ENCODE data around the gene MYL9. TPM values are rescaled to one million over a fixed set of nuclear protein-coding genes. Genes with fewer than 3 reads are reported as not detected.

The MYL9 gene
- total RNA-seq, 4 donors from 2014 or later: 60.9 to 161 (median 80.3) TPM

- no peak for DNase-seq
- H3K27me3 ChIP-seq: no peaks in the 10 kb centered on the region
- H3K4me3 ChIP-seq (replicated peaks in 1 of 3): no peak overlapping the region
- peaks cover 3 to 11% of the 10 kb centered on the region in 2 donors for H3K4me1 ChIP-seq
- peak overlapping the region in 1 of 3 donors; percentile 6 for H3K27ac ChIP-seq
- 89 to 95% methylated on average over 7 to 9 of the region's 9 CpGs for WGBS, 2 donors
- intact Hi-C loops (cut with DNase I): no loop called here
- TF ChIP-seq CTCF (IDR thresholded peaks at IDR 0.05): no peak
- TF ChIP-seq POLR2A (IDR thresholded peaks at IDR 0.05): no peak
- H3K9me3 ChIP-seq: no peaks in the 10 kb centered on the region
- peaks cover 5 to 25% of the 10 kb centered on the region in 2 donors for H3K36me3 ChIP-seq
These were observed 8.3 kb downstream of the MYL9 start for GRCh38 chr20:36549628-36549941.

- 79 to 92% methylated on average over 7 to 14 of the region's 16 CpGs for WGBS, 2 donors
- TF ChIP-seq POLR2A (IDR thresholded peaks at IDR 0.05) (no peak), CTCF (IDR thresholded peaks at IDR 0.05) (no peak)
- intact Hi-C loops (cut with DNase I): loop anchor here (10.0 kb wide), 1 partner anchor 315 kb away; a partner anchor contains a TSS
- Histone ChIP-seq H3K9me3 (no peaks in the 10 kb centered on the region), H3K4me3 (replicated peaks in 1 of 3) (no peak overlapping the region), H3K27ac (peak overlapping the region in 2 of 3 donors; percentile 6 to 17), H3K27me3 (no peaks in the 10 kb centered on the region), H3K4me1 (peaks cover 0 to 6% of the 10 kb centered on the region in 2 donors), H3K36me3 (peaks cover 5 to 25% of the 10 kb centered on the region in 2 donors)
- DNase-seq: no peak
These were observed 8.8 kb downstream of the MYL9 start for GRCh38 chr20:36549942-36550789.

- no peaks in the 10 kb centered on the region for H3K27me3 ChIP-seq
- 81 to 84% methylated on average over 9 to 15 of the region's 15 CpGs for WGBS, 2 donors
- peak overlapping the region in 1 of 3 donors; percentile 17 for H3K27ac ChIP-seq
- peaks cover 0 to 7% of the 10 kb centered on the region in 2 donors for H3K4me1 ChIP-seq
- H3K9me3 ChIP-seq: no peaks in the 10 kb centered on the region
- H3K4me3 ChIP-seq (replicated peaks in 1 of 3): no peak overlapping the region
- TF ChIP-seq POLR2A (IDR thresholded peaks at IDR 0.05): no peak
- no peak for TF ChIP-seq CTCF (IDR thresholded peaks at IDR 0.05)
- H3K36me3 ChIP-seq: peaks cover 5 to 25% of the 10 kb centered on the region in 2 donors
- DNase-seq: no peak
- intact Hi-C loops (cut with DNase I): loop anchor here (10.0 kb wide), 1 partner anchor 314 kb away; a partner anchor contains a TSS
These were observed 9.5 kb downstream of the MYL9 start for GRCh38 chr20:36550790-36551299.

GRCh38 chr20:36555248-36555647 is 13.9 kb downstream of the MYL9 start:
- no peak for TF ChIP-seq POLR2A (IDR thresholded peaks at IDR 0.05)
- no peak for TF ChIP-seq CTCF (IDR thresholded peaks at IDR 0.05)
- no peak for DNase-seq
- Histone ChIP-seq H3K4me1 (peaks cover 0 to 18% of the 10 kb centered on the region in 2 donors), H3K9me3 (no peaks in the 10 kb centered on the region), H3K4me3 (replicated peaks in 1 of 3) (no peak overlapping the region), H3K27me3 (no peaks in the 10 kb centered on the region), H3K36me3 (no peaks in the 10 kb centered on the region), H3K27ac (no peak overlapping the region)
- intact Hi-C loops (cut with DNase I): loop anchor here (5.0 to 10.0 kb wide), 2 partner anchors 47 to 310 kb away; a partner anchor contains a TSS
- 92 to 94% methylated on average over 2 of the region's 2 CpGs for WGBS, 2 donors

GRCh38 chr20:36562724-36563123 is 21.4 kb downstream of the MYL9 start:
- H3K27ac ChIP-seq: no peak overlapping the region
- H3K9me3 ChIP-seq: no peaks in the 10 kb centered on the region
- no peak for TF ChIP-seq POLR2A (IDR thresholded peaks at IDR 0.05)
- TF ChIP-seq CTCF (IDR thresholded peaks at IDR 0.05): no peak
- WGBS, 2 donors: 72 to 77% methylated on average over 2 of the region's 2 CpGs
- H3K4me1 ChIP-seq: peaks cover 0 to 4% of the 10 kb centered on the region in 2 donors
- intact Hi-C loops (cut with DNase I): no loop called here
- H3K27me3 ChIP-seq: no peaks in the 10 kb centered on the region
- no peak overlapping the region for H3K4me3 ChIP-seq (replicated peaks in 1 of 3)
- H3K36me3 ChIP-seq: no peaks in the 10 kb centered on the region
- no peak for DNase-seq
